Measurements from ENCODE around the gene HAPSTR1.
"Not testable (repeated sequence)": the region's sequence is repeated elsewhere in the genome, so short reads cannot be mapped to it uniquely, and the experiment has no call there.

HAPSTR1 gene

GRCh38 chr16:9072806-9073341 lies 18.6 kb upstream of the HAPSTR1 start:
- peak; percentile 66 for DNase-seq

- no peak for DNase-seq
Observed at GRCh38 chr16:9075299-9076071, 16.0 kb upstream of the HAPSTR1 start.

GRCh38 chr16:9077091-9077809 lies 14.2 kb upstream of the HAPSTR1 start:
- DNase-seq, result no peak

- peak; percentile 65 for DNase-seq
Observed at GRCh38 chr16:9078467-9079429, 12.7 kb upstream of the HAPSTR1 start.

- no peak for DNase-seq
Observed at GRCh38 chr16:9079430-9079812, 12.0 kb upstream of the HAPSTR1 start.

GRCh38 chr16:9081158-9081557 lies 10.3 kb upstream of the HAPSTR1 start:
- no peak for DNase-seq

- DNase-seq, result no peak
Observed at GRCh38 chr16:9081843-9082242, 9.6 kb upstream of the HAPSTR1 start.

- DNase-seq, result no peak
Observed at GRCh38 chr16:9082422-9082821, 9.0 kb upstream of the HAPSTR1 start.

GRCh38 chr16:9087733-9088132 lies 3.7 kb upstream of the HAPSTR1 start:
- DNase-seq, result not testable (repeated sequence)

- no peak for DNase-seq
Observed at GRCh38 chr16:9088848-9089247, 2.6 kb upstream of the HAPSTR1 start.

DNA sequence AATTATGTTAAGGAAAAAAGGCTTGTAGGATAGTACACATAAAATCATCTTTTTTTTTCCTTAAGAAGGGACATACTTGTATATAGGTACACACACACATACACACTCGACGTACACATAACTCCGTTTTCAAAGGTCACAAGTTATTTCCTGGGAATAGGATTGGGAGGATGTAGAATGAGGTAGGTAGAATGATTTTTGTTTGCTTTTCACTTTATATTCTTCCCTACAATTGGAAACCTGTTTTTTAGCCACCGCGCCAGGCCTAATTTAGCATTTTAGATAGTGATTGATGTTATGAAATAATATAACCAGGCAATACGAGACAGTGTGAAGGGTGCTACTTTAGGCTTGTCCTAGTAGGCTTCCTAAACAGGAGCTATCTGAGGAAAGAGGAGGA lies 1.8 kb upstream of the HAPSTR1 start:
- DNase-seq, result no peak

DNA sequence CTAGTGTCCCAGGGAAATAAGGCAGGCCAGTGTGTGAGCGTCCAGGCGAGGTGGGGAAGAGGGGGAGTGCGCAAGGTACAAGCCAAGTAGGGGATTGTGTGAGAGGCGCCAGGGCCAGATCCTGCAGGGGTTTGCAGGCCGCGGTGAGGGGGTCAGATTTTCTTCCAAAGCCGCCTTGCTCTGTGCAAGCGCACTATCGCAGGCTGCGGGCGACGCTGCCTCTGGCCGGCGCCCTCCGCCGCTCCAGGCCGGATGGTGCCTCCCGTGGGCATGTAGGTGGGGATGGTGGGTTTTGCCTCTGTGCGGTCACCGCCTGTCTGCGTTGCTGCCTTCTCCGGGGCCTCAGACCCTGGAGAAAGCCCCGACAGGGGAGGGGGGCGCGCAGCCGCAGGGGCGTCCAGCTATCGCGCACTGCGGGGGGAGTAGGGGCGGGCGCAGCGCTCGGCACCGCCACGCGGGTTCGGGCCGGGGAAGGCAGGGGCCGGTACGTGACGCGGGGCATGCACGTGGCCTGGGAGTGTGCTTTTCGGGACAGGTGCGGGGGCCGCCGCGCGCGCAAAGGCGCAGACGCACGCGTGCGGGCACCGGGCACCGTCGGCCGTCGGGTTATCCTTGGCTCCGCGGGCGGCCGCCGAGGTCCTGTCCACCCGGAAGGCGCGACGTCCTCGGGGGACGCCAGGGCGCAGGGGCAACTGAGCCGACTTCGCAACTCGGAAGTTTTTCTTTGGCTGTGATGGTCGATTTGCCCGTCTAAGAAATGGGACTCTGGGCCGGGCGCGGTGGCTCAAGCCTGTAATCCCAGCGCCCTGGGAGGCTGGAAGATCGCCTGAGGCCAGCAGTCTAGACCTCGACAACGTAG lies 1.1 kb upstream of the HAPSTR1 start:
- DNase-seq, result peak; percentile 76

- peak; percentile 72 for DNase-seq
Observed at GRCh38 chr16:9091867-9092281, 430 bp downstream of the HAPSTR1 start.

GRCh38 chr16:9092282-9092977 lies 986 bp downstream of the HAPSTR1 start:
- DNase-seq, result peak; percentile 65

- DNase-seq, result peak; percentile 82
Observed at GRCh38 chr16:9092978-9093344, 1.5 kb downstream of the HAPSTR1 start.

GRCh38 chr16:9094011-9094846 lies 2.8 kb downstream of the HAPSTR1 start:
- no peak for DNase-seq

GRCh38 chr16:9095171-9095570 lies 3.7 kb downstream of the HAPSTR1 start:
- DNase-seq, result no peak

DNA sequence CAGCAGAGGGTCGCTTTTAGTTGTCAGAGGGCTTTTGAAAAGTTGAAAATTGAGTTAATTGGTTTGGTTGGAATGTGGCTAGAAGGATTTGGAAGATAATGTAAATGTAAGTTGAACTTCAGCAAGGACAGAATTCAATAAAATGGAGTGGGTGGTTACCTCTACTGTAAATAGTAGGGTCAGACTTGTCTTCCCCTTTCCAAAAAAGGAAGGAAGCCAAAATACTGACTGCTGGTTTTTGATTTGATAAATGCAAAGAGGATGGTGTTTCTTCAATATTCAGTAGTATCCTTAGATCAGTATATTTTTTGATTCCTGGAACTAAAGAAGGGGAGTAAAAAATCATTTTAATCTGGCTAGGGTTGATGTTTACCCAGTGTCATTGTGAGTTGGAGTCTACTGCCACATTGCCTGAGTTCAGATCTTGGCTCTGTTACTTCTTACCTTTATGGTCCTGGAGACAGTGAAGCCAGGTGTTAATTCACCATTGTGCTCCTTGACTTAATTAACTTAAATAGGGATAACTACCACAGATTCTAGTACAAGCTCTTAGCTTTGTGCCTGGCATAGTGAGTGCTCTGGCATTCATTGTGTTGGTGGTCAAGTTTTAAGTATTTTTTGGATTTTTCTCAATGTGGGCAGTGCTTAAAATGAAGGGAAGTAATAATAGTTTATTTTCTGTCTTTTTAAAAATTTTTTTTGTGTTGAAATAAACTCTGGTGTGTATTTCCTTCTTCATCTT lies 4.4 kb downstream of the HAPSTR1 start:
- DNase-seq, result no peak

- no peak for DNase-seq
Observed at GRCh38 chr16:9096416-9096952, 5.0 kb downstream of the HAPSTR1 start.

Data from NCI-H69 (cell line).